ENCODE data around the gene CLTB.

DNA sequence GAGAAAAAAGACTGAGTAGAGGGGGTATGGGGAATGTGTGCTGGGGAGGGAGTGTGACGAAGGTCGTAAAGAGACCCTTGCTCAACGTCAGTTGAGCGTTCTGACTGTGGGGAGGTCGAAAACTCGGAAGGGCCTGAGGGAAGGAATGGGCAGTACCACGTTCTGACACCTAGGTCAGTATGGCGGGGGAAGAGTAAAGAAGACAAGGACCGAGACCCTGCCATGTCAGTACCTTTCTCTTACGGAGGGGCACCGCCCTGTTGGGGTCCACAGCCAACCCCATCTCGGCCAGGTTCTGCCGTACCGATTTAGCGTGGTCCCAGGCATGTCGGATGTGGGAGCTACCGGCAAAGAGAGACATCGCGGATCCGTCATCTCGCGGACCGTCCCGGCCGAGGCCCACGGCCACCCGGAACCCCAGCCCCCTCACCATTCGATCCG is 28.3 kb downstream of the CLTB start:
- TF ChIP-seq POLR2AphosphoS5 (IDR thresholded peaks at IDR 0.05; ENCODE audit: low read depth, low read length) (no peak; the same call in 1 of the 2 replicates), POLR2A (IDR thresholded peaks at IDR 0.05; ENCODE audit: low read depth, low read length) (no peak), TAF1 (IDR thresholded peaks at IDR 0.05; ENCODE audit: borderline replicate concordance, low read depth, low read length) (no peak)

All from GM12892 (cell line).